Measurements from ENCODE around the gene NTNG1. TPM values are rescaled to one million over a fixed set of nuclear protein-coding genes. Genes with fewer than 3 reads are reported as not detected.

The NTNG1 gene
- total and polyA plus RNA-seq, 2 of the 8 experiments (the other 6 are each of a cell fraction or from before 2014, with no cell fraction given): 1.2 to 4.1 TPM

GRCh38 chr1:107449326-107449725 lies 308.5 kb downstream of the NTNG1 start (continued):
- TF ChIP-seq CHD7 (IDR thresholded peaks at IDR 0.05; ENCODE audit: insufficient replicate concordance, low read length) (no peak), KDM5A (IDR thresholded peaks at IDR 0.05; ENCODE audit: low read length) (no peak), RAD21 (IDR thresholded peaks at IDR 0.05 in 1 of 2, conservative IDR thresholded peaks at IDR 0.05 in 1 of 2; ENCODE audit: low read depth in 2 of 2, low read length in 2 of 2) (no peak), POLR2A (IDR thresholded peaks at IDR 0.05; ENCODE audit: control extremely low read depth in 1 of 2, low read depth in 2 of 2, low read length in 2 of 2) (no peak), CBX5 (IDR thresholded peaks at IDR 0.05; ENCODE audit: low read depth, low read length) (no peak), SIN3A (conservative IDR thresholded peaks at IDR 0.05 in 1 of 2, IDR thresholded peaks at IDR 0.05 in 1 of 2; ENCODE audit: low read depth in 1 of 2, low read length in 2 of 2) (no peak), YY1 (IDR thresholded peaks at IDR 0.05; ENCODE audit: low read depth, low read length) (no peak), BCL11A (IDR thresholded peaks at IDR 0.05; ENCODE audit: low read depth in 2 of 2, low read length in 2 of 2) (no peak), KDM1A (IDR thresholded peaks at IDR 0.05; ENCODE audit: borderline replicate concordance, low read length) (no peak), SIX5 (IDR thresholded peaks at IDR 0.05; ENCODE audit: low read depth, low read length) (no peak), E2F6 (IDR thresholded peaks at IDR 0.05) (no peak), TEAD4 (IDR thresholded peaks at IDR 0.05; ENCODE audit: low read depth, low read length) (no peak)
